Spleen (tissue), 11 donors: ENCODE measurements around the gene CALN1. TPM values are rescaled to one million over a fixed set of nuclear protein-coding genes. Genes with fewer than 3 reads are reported as not detected.

Experiments used
- DNase-seq: peaks from one replicate; pipeline ENCODE4 v3.0.0-alpha.2; 2020
- H3K27ac ChIP-seq, 8 donors: fragments of 200-600 bp; sonication (generic) in 7 of 8; 1 replicate in 4 of 8; 2 replicates in 4 of 8; pipeline versions ENCODE4 v1.5.0 to v1.8.0; 2016 to 2021; ENCODE audit warnings: inconsistent platforms in 4 of 8, mild to moderate bottlenecking in 4 of 8, moderate library complexity in 1 of 8
- H3K27me3 ChIP-seq, 7 donors: fragments of 200-600 bp; sonication (generic) in 6 of 7; replicated peaks in 1 of 7; 1 replicate in 4 of 7; 2 replicates in 3 of 7; pipeline versions ENCODE4 v1.5.0 to v1.8.0; 2016 to 2021; ENCODE audit warnings: inconsistent platforms in 3 of 7, mild to moderate bottlenecking in 1 of 7
- H3K36me3 ChIP-seq, 6 donors: fragments of 200-600 bp; sonication (generic) in 5 of 6; 1 replicate in 4 of 6; 2 replicates in 2 of 6; pipeline versions ENCODE4 v1.5.0 to v1.8.0; 2016 to 2021; ENCODE audit warnings: inconsistent platforms in 2 of 6
- H3K4me1 ChIP-seq, 6 donors: fragments of 200-600 bp; sonication (generic) in 5 of 6; 1 replicate in 3 of 6; 2 replicates in 3 of 6; pipeline versions ENCODE4 v1.5.0 to v1.8.0; 2016 to 2021; ENCODE audit warnings: inconsistent platforms in 3 of 6
- H3K4me3 ChIP-seq, 8 donors: fragments of 200-600 bp; sonication (generic) in 7 of 8; 1 replicate in 4 of 8; 2 replicates in 4 of 8; pipeline versions ENCODE4 v1.5.0 to v1.8.0; 2016 to 2021; ENCODE audit warnings: inconsistent platforms in 4 of 8, mild to moderate bottlenecking in 4 of 8, moderate library complexity in 2 of 8
- H3K9me3 ChIP-seq, 8 donors: fragments of 200-600 bp; sonication (generic) in 7 of 8; 1 replicate in 4 of 8; 2 replicates in 4 of 8; pipeline versions ENCODE4 v1.5.0 to v1.8.0; 2016 to 2021; ENCODE audit warnings: inconsistent platforms in 4 of 8
- POLR2A ChIP-seq, 3 donors: fragments of 450-650 bp; IDR thresholded peaks; one replicate each; pipeline ENCODE4 v1.5.1; 2017; ENCODE audit warnings: antibody characterized with exemption in 3 of 3, mild to moderate bottlenecking in 1 of 3
- POLR2AphosphoS5 ChIP-seq, 3 donors: sonication (generic); formaldehyde crosslinking; IDR thresholded peaks; one replicate each; pipeline ENCODE4 v1.5.1; 2017; ENCODE audit warnings: antibody characterized with exemption in 3 of 3
- WGBS, 5 donors: extraction: QIAGEN DNeasy Blood & Tissue Kit in 3 of 5; methylation state at CpG; one replicate each; pipeline versions ENCODE4 v1.1.5 to v1.1.7; 2013 to 2018; 5-methylcytosine and 5-hydroxymethylcytosine counted together
- intact Hi-C: fragments of 100-400 bp; cut with DNase I; formaldehyde crosslinking; loops from one replicate; pipeline ENCODE4 v1.15.0; 2023; ENCODE audit warnings: low total_unique reads
- polyA plus RNA-seq, 3 donors: library from polyadenylated mRNA; stranded (reverse); fragments of 200-250 nt; gene quantifications; one replicate each; pipeline ENCODE4 v1.2.1, GENCODE V29; 2013
- total RNA-seq, 7 donors: library from RNA; depleted of rRNA in 3 of 7; stranded (reverse); fragments of >200 nt in 3 of 7; fragmentation: NEBNext Ultra II Directional in 4 of 7; extraction: Animal tissue kit (Norgen Biotek cat#: 25700) in 4 of 7; gene quantifications; one replicate each; pipeline versions ENCODE4 v1.1.0 to v1.2.1, GENCODE V29; 2016 to 2021
- TF ChIP-seq, protein P1 (sequence below), 11 experiments: fragments of 200-600 bp in 7 of 11; fragments of 450-650 bp in 4 of 11; sonication (generic) in 4 of 11; IDR thresholded peaks in 8 of 11; conservative IDR thresholded peaks in 3 of 11; 1 replicate in 7 of 11; 2 replicates in 4 of 11; pipeline versions ENCODE4 v1.4.0 to v1.8.0; 2016 to 2021; ENCODE audit warnings: antibody characterized with exemption in 11 of 11, inconsistent platforms in 4 of 11, mild to moderate bottlenecking in 1 of 11
- donor health status: healthy with polysubstance abuse.
- donor health status: DM: no; HTN: no; CAD: no; lungs with moderate emphysema.
- donor health status: DM: no; HTN: no; CAD: no.
- donor health status: Bipolar disorder and iron deficiency.
- donor health status: healthy.
- donor health status: DM: no; HTN: no; CAD: no.
- donor health status: DM: yes; HTN: yes; CAD: no.

CALN1 gene
- total and polyA plus RNA-seq, 10 donors, result under 0.01 to 0.19 (median 0.03) TPM; not detected in 7

DNA sequence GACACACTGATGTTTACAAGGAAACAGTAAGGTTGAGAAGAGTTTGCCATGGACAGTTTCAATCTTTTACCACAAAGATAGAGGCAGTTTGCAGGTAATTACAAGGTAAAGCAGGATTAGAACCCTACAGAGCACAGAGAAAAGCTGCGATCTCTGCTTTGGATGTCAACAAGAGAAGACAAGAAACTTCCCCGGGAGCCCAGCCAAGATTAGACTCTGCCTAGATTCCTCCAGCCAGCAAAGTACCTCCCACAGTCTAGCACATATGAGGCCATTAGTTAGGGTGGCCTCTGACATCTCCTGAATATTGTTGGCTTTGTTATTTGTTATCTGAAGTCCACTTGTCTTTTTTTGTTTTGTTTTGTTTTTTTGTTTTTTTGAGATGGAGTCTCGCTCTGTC is 178.1 kb downstream of the CALN1 start:
- DNase-seq, result no peak
- Histone ChIP-seq H3K9me3 (peaks cover 0 to 8% (median 0%) of the 10 kb centered on the region in 8 donors), H3K27ac (no peak overlapping the region), H3K27me3 (no peaks in the 10 kb centered on the region), H3K36me3 (no peaks in the 10 kb centered on the region), H3K4me1 (no peaks in the 10 kb centered on the region), H3K4me3 (no peak overlapping the region)
- WGBS, 5 donors, result 78 to 97% (median 86%) methylated on average over 3 of the region's 3 CpGs
- intact Hi-C loops, result no loop called here
- TF ChIP-seq, protein P1, sequence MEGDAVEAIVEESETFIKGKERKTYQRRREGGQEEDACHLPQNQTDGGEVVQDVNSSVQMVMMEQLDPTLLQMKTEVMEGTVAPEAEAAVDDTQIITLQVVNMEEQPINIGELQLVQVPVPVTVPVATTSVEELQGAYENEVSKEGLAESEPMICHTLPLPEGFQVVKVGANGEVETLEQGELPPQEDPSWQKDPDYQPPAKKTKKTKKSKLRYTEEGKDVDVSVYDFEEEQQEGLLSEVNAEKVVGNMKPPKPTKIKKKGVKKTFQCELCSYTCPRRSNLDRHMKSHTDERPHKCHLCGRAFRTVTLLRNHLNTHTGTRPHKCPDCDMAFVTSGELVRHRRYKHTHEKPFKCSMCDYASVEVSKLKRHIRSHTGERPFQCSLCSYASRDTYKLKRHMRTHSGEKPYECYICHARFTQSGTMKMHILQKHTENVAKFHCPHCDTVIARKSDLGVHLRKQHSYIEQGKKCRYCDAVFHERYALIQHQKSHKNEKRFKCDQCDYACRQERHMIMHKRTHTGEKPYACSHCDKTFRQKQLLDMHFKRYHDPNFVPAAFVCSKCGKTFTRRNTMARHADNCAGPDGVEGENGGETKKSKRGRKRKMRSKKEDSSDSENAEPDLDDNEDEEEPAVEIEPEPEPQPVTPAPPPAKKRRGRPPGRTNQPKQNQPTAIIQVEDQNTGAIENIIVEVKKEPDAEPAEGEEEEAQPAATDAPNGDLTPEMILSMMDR (IDR thresholded peaks at IDR 0.05 in 8 of 11, conservative IDR thresholded peaks at IDR 0.05 in 3 of 11), result no peak
- TF ChIP-seq POLR2AphosphoS5 (IDR thresholded peaks at IDR 0.05), result no peak
- no peak for TF ChIP-seq POLR2A (IDR thresholded peaks at IDR 0.05)

DNA sequence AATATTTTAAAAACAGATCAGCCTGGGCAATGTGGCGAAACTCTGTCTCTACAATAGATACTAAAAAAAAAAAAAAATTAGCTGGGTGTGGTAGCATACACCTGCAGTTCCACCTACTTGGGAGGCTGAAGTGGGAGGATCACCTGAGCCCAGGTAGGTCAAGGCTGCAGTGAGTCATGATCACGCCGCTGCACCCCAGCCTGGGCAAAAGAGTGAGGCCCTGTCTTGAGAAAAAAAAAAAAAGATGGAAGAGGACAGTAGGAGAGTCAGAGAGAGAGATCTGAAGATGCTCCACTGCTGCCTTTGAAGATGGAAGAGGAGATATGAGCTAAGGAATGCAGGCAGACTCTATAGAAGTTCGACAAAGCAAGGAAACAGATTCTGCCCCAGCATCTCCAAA is 181.9 kb downstream of the CALN1 start:
- TF ChIP-seq POLR2AphosphoS5 (IDR thresholded peaks at IDR 0.05), result no peak
- TF ChIP-seq POLR2A (IDR thresholded peaks at IDR 0.05), result no peak
- TF ChIP-seq, protein P1 (IDR thresholded peaks at IDR 0.05 in 8 of 11, conservative IDR thresholded peaks at IDR 0.05 in 3 of 11), result no peak
- Histone ChIP-seq H3K4me1 (no peaks in the 10 kb centered on the region), H3K9me3 (peaks cover 0 to 14% (median 0%) of the 10 kb centered on the region in 8 donors), H3K36me3 (no peaks in the 10 kb centered on the region), H3K4me3 (no peak overlapping the region), H3K27me3 (no peaks in the 10 kb centered on the region), H3K27ac (no peak overlapping the region)
- DNase-seq, result no peak
- WGBS, 5 donors, result 83 to 94% (median 87%) methylated on average over 4 of the region's 4 CpGs
- intact Hi-C loops, result no loop called here

DNA sequence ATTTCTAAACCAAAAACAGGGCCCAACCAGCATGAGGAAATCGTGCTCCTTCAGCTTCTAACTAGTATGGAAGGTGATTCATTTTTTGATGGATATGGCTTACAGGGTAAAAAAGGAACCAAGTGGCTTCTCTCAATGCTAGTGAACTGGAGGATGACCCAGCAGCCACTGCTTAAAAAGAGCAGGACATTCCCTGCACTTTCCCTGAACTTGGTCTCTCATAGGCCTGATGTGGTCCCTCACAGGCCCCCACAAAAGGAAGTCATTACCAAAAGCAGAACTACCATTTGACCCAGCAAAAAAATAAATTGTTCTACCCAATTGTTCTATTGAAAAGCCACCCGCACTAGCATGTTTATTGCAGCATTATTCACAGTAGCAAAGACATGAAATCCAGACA is 188.8 kb downstream of the CALN1 start:
- WGBS, 5 donors, result 49 to 78% (median 58%) methylated on average over 2 of the region's 2 CpGs
- no peak for DNase-seq
- H3K27me3 ChIP-seq, result no peaks in the 10 kb centered on the region
- H3K27ac ChIP-seq, result no peak overlapping the region
- intact Hi-C loops, result loop anchor here (10.0 kb wide), 1 partner anchor 59 kb away; no protein-coding TSS in a partner anchor
- H3K36me3 ChIP-seq, result no peaks in the 10 kb centered on the region
- H3K4me1 ChIP-seq, result no peaks in the 10 kb centered on the region
- no peak overlapping the region for H3K4me3 ChIP-seq
- peaks cover 0 to 48% (median 0%) of the 10 kb centered on the region in 8 donors for H3K9me3 ChIP-seq
- TF ChIP-seq, protein P1 (IDR thresholded peaks at IDR 0.05 in 8 of 11, conservative IDR thresholded peaks at IDR 0.05 in 3 of 11), result no peak
- TF ChIP-seq POLR2AphosphoS5 (IDR thresholded peaks at IDR 0.05), result no peak

DNA sequence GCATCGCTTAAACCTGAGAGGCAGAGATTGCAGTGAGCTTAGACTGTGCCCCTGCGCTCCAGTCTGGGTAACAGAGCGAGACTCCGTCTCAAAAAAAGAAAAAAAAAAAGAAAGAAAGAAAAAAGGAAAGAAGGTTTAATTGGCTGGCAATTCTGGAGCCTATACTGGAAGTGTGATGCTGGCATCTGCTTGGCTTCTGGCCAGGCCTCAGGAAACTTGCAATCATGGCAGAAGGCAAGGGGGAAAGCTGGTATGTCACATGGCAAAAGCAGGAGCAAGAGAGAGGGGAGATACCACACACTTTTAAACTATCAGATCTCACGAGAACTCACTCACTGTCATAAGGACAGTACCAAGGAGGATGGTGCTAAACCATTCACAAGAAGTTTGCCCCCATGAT is 190.0 kb downstream of the CALN1 start:
- Histone ChIP-seq H3K36me3 (no peaks in the 10 kb centered on the region), H3K27ac (no peak overlapping the region), H3K4me1 (no peaks in the 10 kb centered on the region), H3K9me3 (peaks cover 0 to 48% (median 1%) of the 10 kb centered on the region in 8 donors), H3K27me3 (no peaks in the 10 kb centered on the region), H3K4me3 (no peak overlapping the region)
- TF ChIP-seq POLR2AphosphoS5 (IDR thresholded peaks at IDR 0.05) (no peak), POLR2A (IDR thresholded peaks at IDR 0.05) (no peak)
- TF ChIP-seq, protein P1 (IDR thresholded peaks at IDR 0.05 in 8 of 11, conservative IDR thresholded peaks at IDR 0.05 in 3 of 11), result no peak
- WGBS, 5 donors, result 85 to 94% (median 90%) methylated on average over 5 of the region's 5 CpGs
- intact Hi-C loops, result loop anchor here (10.0 kb wide), 1 partner anchor 57 kb away; no protein-coding TSS in a partner anchor
- DNase-seq, result no peak
